ENCODE results near the gene ALDH16A1. TPM values are rescaled to one million over a fixed set of nuclear protein-coding genes. Genes with fewer than 3 reads are reported as not detected.

The ALDH16A1 gene
- total and polyA plus RNA-seq, 2 donors (not counting 1 experiment from before 2014, with no cell fraction given) = 65.8 to 105 TPM

GRCh38 chr19:49498475-49498874, 45.5 kb downstream of the ALDH16A1 start:
- no peaks in the 10 kb centered on the region for H3K9me3 Mint-ChIP-seq (ENCODE audit: insufficient read depth)
- H3K27ac ChIP-seq (ENCODE audit: low read length in 2 of 2) = peak overlapping the region; percentile 89 to 98
- POLR2A ChIA-PET = interaction anchor here (1.0 to 1.1 kb wide), 2 partner anchors 10 to 13 kb away, joined by 3 to 6 read pairs; no protein-coding TSS in a partner anchor
- H3K4me2 ChIP-seq (replicated peaks; ENCODE audit: low read depth, low read length, poor library complexity, severe bottlenecking) = peak overlapping the region; percentile 81
- peak overlapping the region; percentile 98 for H3K4me3 Mint-ChIP-seq
- H3K27ac Mint-ChIP-seq = peak overlapping the region; percentile 99
- intact Hi-C loops (cut with micrococcal nuclease) = loop anchor here (5.0 kb wide), 1 partner anchor 269 kb away; the partner anchor contains the start of gene AP2A1
- H3K36me3 ChIP-seq (replicated peaks in 1 of 2; ENCODE audit: control extremely low read depth in 1 of 2, control insufficient read depth in 1 of 2, extremely low read depth in 1 of 2, insufficient read depth in 2 of 2, low read length in 1 of 2) = peaks cover 7 to 30% of the 10 kb centered on the region in 2 experiments
- H3K9me3 ChIP-seq (ENCODE audit: control extremely low read depth in 1 of 3, control insufficient read depth in 2 of 3, insufficient read depth in 1 of 3, low read length in 2 of 3) = peaks cover 0 to 5% (median 0%) of the 10 kb centered on the region in 3 donors
- peak overlapping the region; percentile 7 to 99 (median 74) for H3K4me3 ChIP-seq (ENCODE audit: control extremely low read depth in 1 of 5, extremely low read depth in 1 of 5, insufficient read depth in 1 of 5, low read depth in 2 of 5, low read length in 4 of 5)
- DNase-seq (no peak), ATAC-seq (ENCODE audit: low read depth) (no peak)
- H3K27me3 Mint-ChIP-seq = no peaks in the 10 kb centered on the region
- peak overlapping the region; percentile 98 for H3K9ac ChIP-seq (ENCODE audit: low read length)
- peaks cover 42% of the 10 kb centered on the region for H3K79me2 ChIP-seq (ENCODE audit: control insufficient read depth, insufficient read depth, low read length)
- no peak overlapping the region for H2AFZ ChIP-seq (ENCODE audit: insufficient read depth, low read depth, low read length, poor library complexity, severe bottlenecking)
- no peaks in the 10 kb centered on the region for H3K27me3 ChIP-seq (replicated peaks in 1 of 4; ENCODE audit: control extremely low read depth in 1 of 4, control insufficient read depth in 3 of 4, insufficient read depth in 4 of 4, low read length in 3 of 4)
- H4K20me1 ChIP-seq (ENCODE audit: control insufficient read depth, insufficient read depth, low read length, poor library complexity, severe bottlenecking) = peaks cover 35% of the 10 kb centered on the region
- peaks cover 43 to 74% of the 10 kb centered on the region in 2 donors for H3K4me1 ChIP-seq (ENCODE audit: control insufficient read depth in 2 of 2, insufficient read depth in 2 of 2, low read length in 2 of 2)
- CTCF ChIA-PET = interaction anchor here (1.6 kb wide), 2 partner anchors 10 to 72 kb away, joined by 5 read pairs; partner anchors contain the start of gene RPL13A
- H3K4me1 Mint-ChIP-seq = peaks cover 72% of the 10 kb centered on the region
- WGBS (ENCODE audit: insufficient coverage) = 92% methylated on average over 2 of the region's 7 CpGs
- TF ChIP-seq EZH2 (IDR thresholded peaks at IDR 0.05; ENCODE audit: borderline replicate concordance, insufficient read depth, low read depth, low read length, poor library complexity, severe bottlenecking) = no peak

GRCh38 chr19:49499030-49499670, 46.1 kb downstream of the ALDH16A1 start:
- peaks cover 43 to 75% of the 10 kb centered on the region in 2 donors for H3K4me1 ChIP-seq (ENCODE audit: control insufficient read depth in 2 of 2, insufficient read depth in 2 of 2, low read length in 2 of 2)
- intact Hi-C loops (cut with micrococcal nuclease) = loop anchor here (5.0 kb wide), 1 partner anchor 268 kb away; the partner anchor contains the start of gene AP2A1

More at GRCh38 chr19:49499030-49499670, 46.1 kb downstream of the ALDH16A1 start:
- ChIA-PET POLR2A (interaction anchor here (0.7 to 1.3 kb wide), 4 partner anchors 9 to 68 kb away, joined by 3 to 6 read pairs (median 4); no protein-coding TSS in a partner anchor), CTCF (interaction anchor here (0.8 to 1.6 kb wide), 3 partner anchors 11 to 71 kb away, joined by 3 to 5 read pairs (median 5); partner anchors contain the start of gene RPL13A)
- H3K9me3 ChIP-seq (ENCODE audit: control extremely low read depth in 1 of 3, control insufficient read depth in 2 of 3, insufficient read depth in 1 of 3, low read length in 2 of 3) = peaks cover 0 to 2% (median 0%) of the 10 kb centered on the region in 3 donors
- H3K27ac Mint-ChIP-seq = peak overlapping the region; percentile 99
- H3K4me3 ChIP-seq (ENCODE audit: control extremely low read depth in 1 of 5, extremely low read depth in 1 of 5, insufficient read depth in 1 of 5, low read depth in 2 of 5, low read length in 4 of 5) = peak overlapping the region; percentile 66 to 99 (median 81)
- H3K27me3 ChIP-seq (replicated peaks in 1 of 4; ENCODE audit: control extremely low read depth in 1 of 4, control insufficient read depth in 3 of 4, insufficient read depth in 4 of 4, low read length in 3 of 4) = no peaks in the 10 kb centered on the region
- TF ChIP-seq CTCF (IDR thresholded peaks at IDR 0.05) (no peak), EZH2 (IDR thresholded peaks at IDR 0.05; ENCODE audit: borderline replicate concordance, insufficient read depth, low read depth, low read length, poor library complexity, severe bottlenecking) (no peak)
- no peaks in the 10 kb centered on the region for H3K27me3 Mint-ChIP-seq
- H3K27ac ChIP-seq (ENCODE audit: low read length in 2 of 2) = peak overlapping the region; percentile 89 to 98
- peaks cover 72% of the 10 kb centered on the region for H3K4me1 Mint-ChIP-seq
- H3K9me3 Mint-ChIP-seq (ENCODE audit: insufficient read depth) = no peaks in the 10 kb centered on the region
- peaks cover 7 to 30% of the 10 kb centered on the region in 2 experiments for H3K36me3 ChIP-seq (replicated peaks in 1 of 2; ENCODE audit: control extremely low read depth in 1 of 2, control insufficient read depth in 1 of 2, extremely low read depth in 1 of 2, insufficient read depth in 2 of 2, low read length in 1 of 2)
- peaks cover 35% of the 10 kb centered on the region for H4K20me1 ChIP-seq (ENCODE audit: control insufficient read depth, insufficient read depth, low read length, poor library complexity, severe bottlenecking)
- no peak overlapping the region for H2AFZ ChIP-seq (ENCODE audit: insufficient read depth, low read depth, low read length, poor library complexity, severe bottlenecking)
- peaks cover 42% of the 10 kb centered on the region for H3K79me2 ChIP-seq (ENCODE audit: control insufficient read depth, insufficient read depth, low read length)
- DNase-seq = peak; percentile 44
- H3K4me3 Mint-ChIP-seq = peak overlapping the region; percentile 98
- H3K9ac ChIP-seq (ENCODE audit: low read length) = peak overlapping the region; percentile 98
- 70% methylated on average over 17 of the region's 19 CpGs for WGBS (ENCODE audit: insufficient coverage)
- ATAC-seq (ENCODE audit: low read depth) = no peak
- peak overlapping the region; percentile 81 for H3K4me2 ChIP-seq (replicated peaks; ENCODE audit: low read depth, low read length, poor library complexity, severe bottlenecking)

Measured in B cell (primary cell).